Measurements from ENCODE around the gene AP1M1.
A peak's percentile ranks its signal among the peaks of the same experiment; 100 is the strongest.
"Not testable (repeated sequence)": the region's sequence is repeated elsewhere in the genome, so short reads cannot be mapped to it uniquely, and the experiment has no call there.

AP1M1 gene

DNA sequence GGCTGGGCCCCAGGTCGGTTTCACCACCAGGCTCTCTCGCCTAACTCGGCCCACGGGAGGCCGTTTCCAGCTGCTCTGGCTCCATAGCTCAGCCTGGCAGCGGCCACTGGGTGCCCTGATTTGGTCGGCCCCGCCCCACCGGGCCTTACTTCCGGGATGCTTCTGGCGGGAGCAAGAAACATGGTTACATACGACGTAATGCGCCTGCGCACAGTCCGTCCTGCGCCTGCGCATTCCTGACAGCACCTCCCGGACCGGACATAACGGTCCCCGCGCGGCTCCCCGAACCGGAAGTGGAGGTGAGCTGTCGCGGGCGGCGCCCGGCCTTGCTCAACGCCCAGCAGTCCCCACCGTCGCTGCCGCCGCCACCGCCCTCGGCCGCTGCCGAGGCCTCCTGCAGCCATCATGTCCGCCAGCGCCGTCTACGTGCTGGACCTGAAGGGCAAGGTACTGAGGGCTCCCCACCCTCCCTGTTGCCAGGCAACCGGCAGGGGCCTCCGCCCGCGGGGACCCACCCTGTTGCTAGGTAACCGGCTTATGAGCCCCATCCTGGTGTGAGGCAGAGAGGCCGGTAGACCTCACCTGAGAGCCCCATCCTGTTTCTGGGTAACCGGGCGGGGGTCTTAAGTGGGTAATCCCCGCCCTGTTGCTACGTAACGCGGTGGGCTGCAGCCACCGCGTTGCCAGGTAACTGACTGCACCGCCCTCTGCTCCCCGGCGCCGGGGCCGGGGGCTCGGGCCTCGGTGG lies at the start of gene AP1M1:
AP1M1 (plus strand) TSS at position 290 of the 748 bp plus-strand sequence; CDS start at position 406, 116 bp downstream.
- peak; percentile 99 for DNase-seq

DNA sequence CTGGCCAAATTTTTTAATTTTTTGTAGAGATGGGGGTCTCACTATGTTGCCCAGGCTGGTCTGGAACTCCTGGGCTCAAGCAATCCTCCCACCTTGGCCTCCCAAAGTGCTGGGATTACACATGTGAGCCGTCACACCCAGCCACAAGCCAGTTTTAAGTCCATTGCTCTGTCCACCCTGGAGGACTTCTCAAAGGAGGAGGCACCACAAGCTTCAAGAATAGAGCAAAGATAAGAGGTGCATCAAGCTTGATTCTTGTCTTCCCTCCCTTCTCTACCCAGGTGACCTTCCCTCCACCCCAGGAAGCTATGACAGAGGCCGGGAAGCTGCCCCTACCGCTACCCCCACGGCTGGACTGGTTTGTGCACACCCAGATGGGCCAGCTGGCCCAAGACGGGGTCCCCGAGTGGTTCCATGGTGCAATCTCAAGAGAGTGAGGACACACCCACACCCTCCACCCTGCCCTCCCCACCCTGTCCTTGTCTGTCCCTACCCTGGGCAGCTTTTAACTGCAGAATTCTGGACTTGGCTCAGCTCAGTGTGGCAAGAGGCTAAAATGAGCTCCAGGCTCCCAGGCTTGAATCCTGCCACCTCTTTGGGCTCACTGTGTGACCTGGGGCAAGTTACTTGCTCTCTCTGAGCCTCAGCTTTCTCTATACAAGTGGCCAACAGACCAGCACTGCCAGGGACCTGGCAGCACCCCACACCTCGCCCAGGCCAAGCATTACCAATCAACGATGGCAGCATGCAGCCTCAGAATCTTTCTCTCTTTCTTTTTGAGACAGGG lies 49.1 kb upstream of the AP1M1 start:
- DNase-seq, result no peak

DNA sequence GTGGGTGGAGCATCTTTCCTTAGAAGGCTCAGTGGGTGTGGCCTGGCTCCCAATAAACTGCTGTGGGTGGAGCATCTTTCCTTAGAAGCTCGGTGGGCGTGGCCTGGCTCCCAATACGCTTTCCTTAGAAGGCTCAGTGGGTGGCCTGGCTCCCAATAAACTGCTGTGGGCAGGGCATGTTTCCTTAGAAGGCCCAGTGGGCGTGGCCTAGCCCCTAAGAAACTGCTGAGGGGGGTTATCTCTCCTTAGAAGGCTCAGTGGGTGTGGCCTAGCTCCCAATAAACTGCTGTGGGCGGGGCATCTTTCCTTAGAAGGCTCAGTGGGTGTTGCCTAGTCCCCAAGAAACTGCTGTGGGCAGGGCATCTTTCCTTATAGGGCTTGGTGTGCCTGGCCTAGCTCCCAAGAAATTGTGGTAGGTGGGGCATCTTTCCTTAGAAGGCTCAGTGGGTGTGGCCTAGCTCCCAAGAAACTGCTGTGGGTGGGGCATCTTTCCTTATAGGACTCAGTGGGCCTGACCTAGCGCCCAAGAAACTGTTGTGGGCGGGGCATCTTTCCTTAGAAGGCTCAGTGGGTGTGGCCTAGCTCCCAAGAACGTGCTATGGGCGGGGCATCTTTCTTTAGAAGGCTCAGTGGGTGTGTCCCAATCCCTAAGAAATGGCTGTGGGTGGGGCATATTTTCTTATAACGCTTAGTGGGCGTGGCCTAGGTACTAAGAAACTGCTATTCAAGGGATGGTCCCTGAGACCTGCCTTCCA lies 44.0 kb upstream of the AP1M1 start:
- DNase-seq, result no peak

DNA sequence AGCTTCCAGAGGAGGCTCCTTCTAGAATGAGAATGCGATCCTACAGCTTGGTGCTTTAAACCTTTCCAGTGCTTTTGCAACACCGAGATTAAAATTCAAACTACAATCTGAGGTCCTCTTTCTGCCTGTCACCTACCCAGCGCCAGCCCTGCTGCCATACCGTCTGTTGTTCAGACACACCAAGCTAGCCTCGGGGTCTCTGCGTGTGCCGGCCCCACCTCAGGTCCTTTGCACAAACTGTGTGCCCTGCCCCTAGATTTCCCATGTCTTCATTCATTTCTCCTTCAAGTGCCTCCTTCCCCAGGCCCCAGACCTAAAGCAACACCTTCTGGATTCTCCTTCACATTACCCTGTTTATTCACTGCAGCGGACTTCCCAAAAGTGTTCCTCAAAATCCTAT lies 43.2 kb upstream of the AP1M1 start:
- DNase-seq, result no peak

DNA sequence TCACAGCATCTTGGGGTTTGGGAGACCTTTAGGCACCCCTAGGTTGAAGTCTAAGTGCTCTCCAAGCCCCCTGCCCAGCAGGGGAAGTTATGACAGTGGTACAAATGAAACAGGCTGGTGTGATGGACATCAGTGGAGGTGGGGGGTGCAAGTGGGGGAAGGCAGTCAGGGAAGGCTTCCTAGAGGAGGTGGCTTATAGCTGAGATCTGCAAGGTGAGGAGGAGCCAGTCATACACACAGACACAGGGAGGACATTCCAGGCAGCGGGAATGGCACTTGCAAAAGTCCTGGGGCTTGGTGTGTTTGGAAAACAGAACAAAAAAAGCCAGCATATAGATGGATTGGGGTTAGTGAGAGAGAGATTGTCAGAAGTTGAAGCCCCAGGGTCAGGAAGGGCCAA lies 42.6 kb upstream of the AP1M1 start:
- no peak for DNase-seq

DNA sequence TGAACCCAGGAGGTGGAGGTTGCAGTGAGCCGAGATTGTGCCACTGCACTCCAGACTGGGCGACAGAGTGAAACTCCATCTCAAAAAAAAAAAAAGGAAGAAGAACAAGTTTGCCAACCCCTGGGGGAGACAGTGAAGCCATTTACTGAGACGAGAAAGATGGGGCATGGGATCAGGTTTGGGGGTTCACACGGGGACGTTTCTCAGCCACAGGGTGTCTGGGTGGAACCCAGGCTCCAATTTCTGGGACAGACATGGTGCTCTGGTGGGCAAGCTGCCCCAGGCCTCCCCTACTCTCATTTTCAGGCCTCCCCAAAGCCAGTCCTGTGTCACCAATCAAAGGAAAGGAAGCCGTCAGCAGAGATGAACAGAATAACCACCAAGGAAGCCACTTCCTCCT lies 40.8 kb upstream of the AP1M1 start:
- DNase-seq, result no peak

DNA sequence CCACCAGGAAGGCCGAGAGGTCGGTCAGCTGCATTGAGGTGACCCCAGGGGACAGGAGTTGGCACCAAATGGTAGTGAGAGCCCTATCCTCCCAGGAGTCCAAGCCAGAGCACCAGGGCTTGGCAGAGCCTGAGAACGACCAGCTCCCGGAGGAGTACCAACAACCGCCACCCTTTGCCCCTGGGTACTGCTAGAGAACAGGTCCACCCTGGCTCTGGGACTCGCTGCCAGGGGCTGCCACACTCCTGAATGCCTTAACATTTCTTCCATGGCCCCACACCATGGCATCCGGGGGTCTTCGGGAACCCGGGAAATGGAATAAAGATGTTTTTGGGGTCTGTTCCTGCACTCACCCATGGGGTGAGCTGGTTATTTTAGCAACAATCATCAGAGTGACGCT lies 40.1 kb upstream of the AP1M1 start:
- no peak for DNase-seq

DNA sequence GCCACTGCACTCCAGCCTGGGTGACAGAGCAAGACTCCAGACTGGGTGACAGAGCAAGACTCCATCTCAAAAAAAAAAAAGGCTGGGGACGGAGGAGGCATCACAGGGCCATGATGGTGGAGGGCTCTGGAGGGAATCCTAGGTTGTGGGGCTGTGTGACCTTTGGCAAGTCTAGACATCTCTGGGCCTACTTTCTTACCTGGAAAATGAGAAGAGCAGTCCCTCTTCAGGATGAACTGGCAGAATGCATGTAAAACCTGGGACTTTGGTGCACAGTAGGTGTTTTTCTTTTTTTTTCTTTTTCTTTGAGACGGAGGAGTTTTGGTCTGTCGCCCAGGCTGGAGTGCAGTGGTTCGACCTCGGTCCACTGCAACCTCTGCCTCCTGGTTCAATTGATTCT lies 38.1 kb upstream of the AP1M1 start:
- DNase-seq, result no peak

DNA sequence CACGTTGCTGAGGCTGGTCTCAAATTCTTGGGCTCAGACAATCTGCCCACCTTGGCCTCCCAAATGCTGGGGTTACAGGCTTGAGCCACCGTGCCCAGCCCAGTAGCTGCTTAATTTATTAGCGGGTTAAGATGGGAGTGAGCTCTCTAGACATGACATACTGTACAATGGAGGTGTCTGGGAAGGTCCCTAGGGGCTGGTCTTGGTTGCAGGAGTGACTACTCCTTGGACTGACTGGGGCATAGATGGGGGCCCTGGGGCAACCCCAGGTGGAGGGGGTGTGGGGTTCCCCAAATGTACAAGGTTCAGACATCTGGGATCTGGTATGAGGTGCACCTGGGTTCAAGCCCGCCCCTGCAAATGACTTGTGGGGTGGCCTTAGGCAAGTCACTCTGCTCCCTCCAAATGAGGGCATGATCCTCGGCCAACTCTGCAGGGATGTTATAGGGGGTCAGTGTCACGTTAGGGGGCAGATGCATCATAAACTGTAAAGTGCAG lies 37.2 kb upstream of the AP1M1 start:
- no peak for DNase-seq

DNA sequence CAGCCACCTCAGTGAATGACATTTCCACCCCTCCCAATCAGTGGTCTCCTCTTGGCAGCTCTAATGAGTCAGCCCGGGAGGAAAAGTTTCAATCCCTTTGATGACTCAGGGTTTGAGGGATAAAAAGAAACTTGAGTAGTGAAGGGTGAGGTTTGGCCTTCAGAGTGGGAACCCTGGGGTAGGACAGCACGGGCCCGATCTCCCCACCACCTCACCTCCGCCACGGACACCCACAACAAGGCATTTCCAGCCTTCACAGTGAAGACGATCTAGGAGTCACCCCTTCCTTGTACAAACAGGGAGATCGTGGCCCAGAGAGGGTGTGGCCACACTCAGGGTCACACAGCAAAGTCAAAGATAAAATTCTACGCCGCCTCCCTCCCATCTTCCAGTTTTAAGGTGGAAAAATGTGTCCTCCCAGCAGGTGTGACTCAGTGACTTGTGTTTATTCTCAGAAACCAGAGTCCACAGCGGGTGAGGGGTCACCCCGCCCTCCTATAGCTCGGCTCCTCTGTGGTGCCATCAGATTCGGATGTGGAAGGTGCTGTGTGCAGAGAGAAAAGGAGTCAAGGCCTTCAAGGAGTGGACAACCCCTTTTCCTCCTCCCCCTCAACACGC lies 36.7 kb upstream of the AP1M1 start:
- peak; percentile 55 for DNase-seq

DNA sequence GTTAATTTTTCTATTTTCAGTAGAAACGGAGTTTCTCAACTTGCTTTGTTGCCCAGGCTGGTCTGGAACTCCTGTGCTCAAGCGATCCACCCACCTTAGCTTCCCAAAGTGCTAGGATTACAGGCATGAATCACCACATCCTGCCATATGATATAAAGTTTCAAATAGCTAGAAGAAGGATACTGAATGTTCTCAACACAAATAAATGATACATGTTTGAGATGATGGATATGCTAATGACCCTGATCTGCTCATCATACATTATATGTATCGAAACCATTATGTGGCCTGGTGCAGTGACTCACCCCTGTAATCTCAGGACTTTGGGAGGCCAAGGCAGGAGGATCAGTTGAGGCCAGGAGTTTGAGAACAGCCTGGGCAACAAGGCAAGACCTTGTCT lies 35.9 kb upstream of the AP1M1 start:
- DNase-seq, result peak; percentile 19

DNA sequence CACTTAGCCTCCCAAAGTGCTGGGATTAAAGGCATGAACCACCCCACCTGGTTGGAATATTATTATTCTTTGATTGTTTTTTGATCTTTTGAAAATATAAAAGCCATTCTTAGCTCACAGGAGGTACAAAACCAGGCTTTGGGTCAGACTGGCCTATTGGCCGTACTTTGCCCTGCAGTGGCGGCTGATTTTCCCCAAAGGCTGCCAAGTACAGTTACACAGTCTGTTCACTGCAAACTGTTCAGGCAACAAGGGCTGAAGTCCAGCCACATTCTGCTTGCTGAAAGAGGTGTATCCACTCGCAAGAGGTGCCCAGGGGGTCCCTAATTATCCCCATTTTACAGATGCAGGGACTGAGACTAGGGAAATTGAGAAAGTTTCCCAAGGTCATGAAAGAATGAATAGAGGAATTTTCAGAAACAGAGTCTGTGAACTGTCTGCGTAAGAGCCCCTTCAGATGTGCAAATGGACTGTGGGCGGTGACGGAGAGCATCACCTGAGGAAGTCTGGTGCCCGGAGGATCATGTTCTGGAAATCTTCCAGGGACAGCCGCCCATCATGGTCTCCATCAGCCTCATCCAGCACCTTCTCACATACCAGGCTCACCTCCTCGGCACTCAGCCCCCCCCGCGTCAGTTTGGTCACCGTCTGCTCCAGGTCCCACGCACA lies 33.4 kb upstream of the AP1M1 start:
- DNase-seq, result no peak

DNA sequence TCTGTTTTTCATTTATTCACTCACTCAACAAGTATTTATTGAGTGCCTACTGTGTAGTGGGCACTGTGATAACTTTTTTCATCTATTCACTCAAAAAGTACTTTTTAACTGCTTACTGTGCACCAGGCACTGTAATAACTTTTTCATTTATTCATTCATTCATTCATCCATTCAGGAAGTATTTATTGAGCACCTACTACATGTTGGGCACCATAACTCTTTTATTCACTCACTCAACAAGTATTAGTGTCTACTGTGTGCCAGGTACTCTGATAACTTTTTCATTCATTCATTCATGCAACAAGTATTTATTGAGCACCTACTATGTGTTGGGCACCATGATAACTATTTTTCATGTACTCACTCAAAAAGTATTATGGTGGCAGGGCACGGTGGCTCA lies 31.3 kb upstream of the AP1M1 start:
- no peak for DNase-seq

DNA sequence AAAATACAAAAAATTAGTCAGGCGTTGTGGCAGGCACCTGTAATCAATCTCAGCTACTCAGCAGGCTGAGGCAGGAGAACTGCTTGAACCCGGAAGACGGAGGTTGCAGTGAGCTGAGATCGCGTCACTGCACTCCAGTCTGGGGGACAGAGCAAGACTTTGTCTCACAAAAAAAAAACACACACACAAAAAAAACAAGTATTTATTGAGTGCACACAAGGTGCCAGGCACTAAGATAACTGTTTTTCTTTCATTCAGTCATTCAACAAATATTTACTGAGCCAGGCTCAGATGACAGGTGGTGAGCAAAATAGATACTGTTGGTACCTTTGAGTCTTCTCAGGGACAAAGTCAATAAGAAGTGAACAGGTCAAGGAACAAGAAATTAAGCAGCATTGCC lies 30.7 kb upstream of the AP1M1 start:
- no peak for DNase-seq

DNA sequence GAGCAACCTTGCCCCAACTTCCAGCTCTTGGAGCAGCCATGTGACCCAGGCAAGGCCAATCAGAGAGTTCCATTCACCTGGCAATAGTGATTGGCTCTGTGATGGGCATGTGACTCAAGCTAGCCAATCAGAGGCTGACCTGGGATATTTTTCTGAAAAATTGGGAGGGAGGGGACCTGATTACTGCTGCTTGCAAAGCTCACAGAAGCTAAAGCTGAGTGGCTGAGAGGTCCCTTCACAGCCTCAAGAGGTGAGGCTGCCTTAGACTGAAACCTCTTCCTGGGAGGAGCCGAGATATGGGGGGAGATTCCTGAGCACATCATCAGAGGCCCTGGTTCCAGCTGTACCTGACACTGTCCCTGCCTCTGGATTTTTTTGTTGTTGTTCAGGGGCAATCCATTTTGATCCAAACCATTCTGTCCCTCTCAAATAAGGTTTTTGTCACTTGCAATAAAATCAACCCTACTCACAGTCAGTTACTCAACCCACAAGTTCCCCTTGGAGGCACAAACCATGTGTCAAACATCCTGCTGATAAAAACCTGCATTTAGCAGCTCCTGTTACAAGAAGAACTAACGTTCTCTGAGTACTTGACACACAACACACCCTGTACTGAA lies 29.1 kb upstream of the AP1M1 start:
- peak; percentile 69 for DNase-seq

DNA sequence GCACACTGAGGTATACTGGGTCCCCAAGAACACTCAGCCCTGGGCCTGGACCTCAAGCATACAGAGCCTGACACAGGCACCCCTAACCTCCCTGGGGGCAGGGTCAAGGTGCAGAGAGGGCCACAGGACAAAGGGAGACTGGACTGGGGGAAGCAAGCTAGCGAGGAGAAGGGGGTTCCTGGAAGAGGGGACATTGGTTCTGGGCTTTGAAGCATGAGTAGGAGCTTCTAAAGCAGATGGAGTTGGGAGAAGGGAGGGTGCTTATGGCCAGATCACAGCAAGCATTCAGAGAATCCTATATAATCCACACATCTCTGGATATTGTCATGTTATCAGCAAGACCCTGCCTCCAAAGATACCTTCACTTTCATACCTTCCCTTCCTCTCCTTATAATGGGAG lies 27.6 kb upstream of the AP1M1 start:
- no peak for DNase-seq

DNA sequence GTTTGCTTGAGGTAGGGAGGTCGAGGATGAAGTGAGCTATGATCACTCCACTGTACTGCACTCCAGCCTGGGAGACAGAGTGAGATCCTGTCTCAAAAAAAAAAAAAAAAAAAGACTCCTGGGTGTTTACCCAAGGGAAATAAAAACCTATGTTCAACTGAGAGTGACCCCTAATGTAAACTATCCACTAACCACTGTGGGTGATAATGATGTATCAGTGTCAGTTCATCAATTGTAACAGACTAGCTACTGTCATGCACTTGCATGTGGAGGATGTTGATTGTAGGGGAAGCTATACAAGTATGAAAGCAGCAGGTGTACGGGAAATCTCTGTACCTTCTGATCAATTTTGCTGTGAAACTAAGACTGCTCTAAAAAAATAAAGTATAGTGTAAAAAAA lies 21.8 kb upstream of the AP1M1 start:
- no peak for DNase-seq

DNA sequence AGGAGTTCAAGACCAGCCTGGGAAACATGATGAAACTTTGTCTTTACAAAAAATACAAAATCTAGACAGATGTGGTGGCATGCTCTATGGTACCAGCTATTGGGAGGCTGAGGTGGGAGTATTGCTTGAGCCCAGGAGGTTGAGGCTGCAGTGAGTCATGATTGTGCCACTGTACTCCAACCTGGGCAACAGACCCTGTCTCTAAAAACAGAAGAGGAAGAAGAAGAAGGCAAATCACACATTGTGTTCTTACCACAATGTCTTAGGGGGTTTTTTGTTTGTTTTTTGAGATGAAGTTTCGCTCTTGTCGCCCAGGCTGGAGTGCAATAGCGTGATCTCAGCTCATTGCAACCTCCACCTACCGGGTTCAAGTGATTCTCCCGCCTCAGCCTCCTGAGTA lies 18.8 kb upstream of the AP1M1 start:
- not testable (repeated sequence) for DNase-seq

DNA sequence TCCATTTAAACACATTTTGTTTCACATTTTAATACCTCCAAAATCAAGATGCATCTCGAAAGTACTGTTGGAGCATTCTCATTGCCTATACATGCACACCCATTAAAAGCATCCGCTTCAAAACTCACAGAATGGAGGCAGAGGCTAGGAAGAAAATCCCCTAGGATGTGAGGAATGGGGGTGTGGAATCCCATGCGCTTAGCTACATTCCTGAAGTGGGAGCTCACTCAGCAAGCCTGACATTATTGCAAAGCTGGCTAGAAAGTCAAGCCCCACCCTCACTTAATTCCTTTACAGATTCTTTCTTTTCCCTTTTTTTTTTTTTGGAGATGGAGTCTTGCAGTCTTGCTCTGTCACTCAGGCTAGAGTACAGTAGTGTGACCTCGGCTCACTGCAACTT lies 17.1 kb upstream of the AP1M1 start:
- no peak for DNase-seq

DNA sequence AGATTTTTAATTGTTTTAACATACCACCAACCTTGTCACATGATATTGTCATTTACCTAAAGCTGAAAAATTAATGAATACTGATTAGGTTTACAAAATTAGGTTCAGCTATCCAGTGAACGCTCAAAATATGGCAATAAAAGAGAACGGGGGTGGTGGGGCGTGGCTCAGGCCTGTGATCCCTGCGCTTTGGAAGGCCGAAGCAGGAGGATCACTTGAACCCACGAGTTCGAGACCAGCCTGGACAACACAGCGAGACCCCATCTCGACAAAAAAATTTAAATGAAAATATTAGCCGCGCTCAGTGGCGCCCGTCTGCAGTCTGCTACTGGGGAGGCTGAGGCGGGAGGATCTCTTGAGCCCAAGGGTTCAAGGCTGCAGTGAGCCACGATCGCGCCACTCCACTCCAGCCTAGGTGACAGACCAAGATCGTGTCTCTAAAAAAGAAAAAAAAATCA lies 13.0 kb upstream of the AP1M1 start:
- no peak for DNase-seq

DNA sequence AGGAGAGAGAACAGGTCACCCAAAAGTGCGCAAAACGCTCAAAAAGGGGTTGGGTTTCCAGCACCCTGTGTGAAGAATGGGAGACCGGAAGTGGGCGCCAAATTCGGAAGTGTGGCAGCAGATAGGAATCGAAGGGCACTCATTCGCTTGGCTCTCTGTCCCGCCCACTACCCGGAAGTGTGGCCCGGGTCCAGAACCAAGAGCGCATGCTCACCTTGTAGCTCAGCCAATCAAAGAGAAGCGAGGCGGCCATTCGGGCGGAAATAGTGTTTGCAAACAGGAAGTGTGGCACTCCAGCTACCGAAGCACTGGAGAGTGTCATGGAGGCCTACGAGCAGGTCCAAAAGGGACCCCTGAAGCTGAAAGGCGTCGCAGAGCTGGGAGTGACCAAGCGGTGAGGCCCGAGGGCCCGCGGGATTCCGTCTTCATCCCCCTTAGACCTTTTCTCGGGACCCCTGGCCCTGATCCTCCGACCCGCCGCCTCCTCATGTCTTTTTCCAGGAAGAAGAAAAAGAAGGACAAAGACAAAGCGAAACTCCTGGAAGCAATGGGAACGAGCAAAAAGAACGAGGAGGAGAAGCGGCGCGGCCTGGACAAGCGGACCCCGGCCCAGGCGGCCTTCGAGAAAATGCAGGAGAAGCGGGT lies 12.5 kb upstream of the AP1M1 start, which contains the start of gene FAM32A:
FAM32A (plus strand) TSS at position 288 of the 645 bp plus-strand sequence; CDS start at position 321, 33 bp downstream.
- peak; percentile 100 for DNase-seq

Data from inflammatory macrophage treated with lipopolysaccharide for 4 hours (primary cell).